ENCODE measurements around the gene HPCAL1. TPM values are rescaled to one million over a fixed set of nuclear protein-coding genes. Genes with fewer than 3 reads are reported as not detected.
A peak's percentile ranks its signal among the peaks of the same experiment; 100 is the strongest.

The HPCAL1 gene
- total and polyA plus RNA-seq, 2 experiments from 2014 or later, result 8.3 to 25.4 TPM

DNA sequence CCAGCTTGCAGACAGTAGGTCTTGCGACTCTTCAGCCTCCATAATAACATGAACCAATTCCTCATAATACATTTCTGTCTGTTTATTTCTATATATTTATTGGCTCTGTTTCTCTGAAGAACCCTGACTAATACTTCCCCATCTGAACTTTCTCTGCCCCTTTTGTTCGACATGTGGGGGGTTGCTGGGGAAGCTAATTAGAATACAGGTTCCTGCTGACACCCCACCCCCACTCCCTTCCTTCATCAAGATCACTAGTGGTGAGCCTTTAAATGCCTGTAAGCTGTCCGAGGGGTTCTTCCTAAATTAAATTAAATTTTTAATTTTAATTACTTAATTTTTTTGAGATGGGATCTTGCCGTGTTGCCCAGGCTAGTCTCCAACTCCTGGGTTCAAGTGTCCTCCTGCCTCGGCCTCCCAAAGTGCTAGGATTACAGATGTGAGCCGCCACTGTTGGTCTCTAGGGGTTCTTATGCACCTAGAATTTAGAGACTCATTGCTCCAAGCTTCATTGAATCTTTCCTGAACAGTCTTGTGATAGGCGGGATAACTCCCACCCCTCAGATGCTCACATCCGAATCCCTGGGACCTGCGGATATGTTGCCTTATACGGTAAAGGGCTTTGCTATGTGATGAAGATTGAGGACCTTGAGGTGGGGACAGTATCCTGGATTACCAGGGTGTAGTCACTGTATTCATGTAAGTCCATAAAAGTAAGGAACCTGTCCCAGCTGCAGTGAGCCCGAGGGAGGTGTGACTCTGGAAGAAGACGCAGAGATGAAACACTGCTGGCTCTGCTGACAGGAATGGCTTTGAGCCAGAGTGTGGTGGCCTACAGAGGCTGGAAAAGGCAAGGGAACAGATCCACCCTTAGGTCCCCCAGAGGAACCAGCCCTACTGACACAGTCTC, 26.2 kb downstream of the HPCAL1 start (continued):
- TF ChIP-seq CREB1 (CRISPR knock-in tag; IDR thresholded peaks at IDR 0.05; ENCODE audit: low read depth) (no peak), ZNF114 (CRISPR knock-in tag; IDR thresholded peaks at IDR 0.05) (no peak), EZH2 (IDR thresholded peaks at IDR 0.05; ENCODE audit: low read depth, unreplicated experiment) (no peak), POLR2AphosphoS5 (IDR thresholded peaks at IDR 0.05; ENCODE audit: low read depth) (no peak), ZNF331 (CRISPR knock-in tag; IDR thresholded peaks at IDR 0.05; ENCODE audit: low read depth) (no peak), JUNB (IDR thresholded peaks at IDR 0.05; ENCODE audit: unreplicated experiment) (no peak), NANOG (IDR thresholded peaks at IDR 0.05; ENCODE audit: borderline replicate concordance) (no peak), EZH2phosphoT487 (IDR thresholded peaks at IDR 0.05; ENCODE audit: unreplicated experiment) (no peak)
- TF ChIP-seq, protein P1, sequence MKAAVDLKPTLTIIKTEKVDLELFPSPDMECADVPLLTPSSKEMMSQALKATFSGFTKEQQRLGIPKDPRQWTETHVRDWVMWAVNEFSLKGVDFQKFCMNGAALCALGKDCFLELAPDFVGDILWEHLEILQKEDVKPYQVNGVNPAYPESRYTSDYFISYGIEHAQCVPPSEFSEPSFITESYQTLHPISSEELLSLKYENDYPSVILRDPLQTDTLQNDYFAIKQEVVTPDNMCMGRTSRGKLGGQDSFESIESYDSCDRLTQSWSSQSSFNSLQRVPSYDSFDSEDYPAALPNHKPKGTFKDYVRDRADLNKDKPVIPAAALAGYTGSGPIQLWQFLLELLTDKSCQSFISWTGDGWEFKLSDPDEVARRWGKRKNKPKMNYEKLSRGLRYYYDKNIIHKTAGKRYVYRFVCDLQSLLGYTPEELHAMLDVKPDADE (IDR thresholded peaks at IDR 0.05), result no peak
- TF ChIP-seq, protein P2, sequence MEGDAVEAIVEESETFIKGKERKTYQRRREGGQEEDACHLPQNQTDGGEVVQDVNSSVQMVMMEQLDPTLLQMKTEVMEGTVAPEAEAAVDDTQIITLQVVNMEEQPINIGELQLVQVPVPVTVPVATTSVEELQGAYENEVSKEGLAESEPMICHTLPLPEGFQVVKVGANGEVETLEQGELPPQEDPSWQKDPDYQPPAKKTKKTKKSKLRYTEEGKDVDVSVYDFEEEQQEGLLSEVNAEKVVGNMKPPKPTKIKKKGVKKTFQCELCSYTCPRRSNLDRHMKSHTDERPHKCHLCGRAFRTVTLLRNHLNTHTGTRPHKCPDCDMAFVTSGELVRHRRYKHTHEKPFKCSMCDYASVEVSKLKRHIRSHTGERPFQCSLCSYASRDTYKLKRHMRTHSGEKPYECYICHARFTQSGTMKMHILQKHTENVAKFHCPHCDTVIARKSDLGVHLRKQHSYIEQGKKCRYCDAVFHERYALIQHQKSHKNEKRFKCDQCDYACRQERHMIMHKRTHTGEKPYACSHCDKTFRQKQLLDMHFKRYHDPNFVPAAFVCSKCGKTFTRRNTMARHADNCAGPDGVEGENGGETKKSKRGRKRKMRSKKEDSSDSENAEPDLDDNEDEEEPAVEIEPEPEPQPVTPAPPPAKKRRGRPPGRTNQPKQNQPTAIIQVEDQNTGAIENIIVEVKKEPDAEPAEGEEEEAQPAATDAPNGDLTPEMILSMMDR (conservative IDR thresholded peaks at IDR 0.05; ENCODE audit: low read depth in 2 of 2), result no peak

DNA sequence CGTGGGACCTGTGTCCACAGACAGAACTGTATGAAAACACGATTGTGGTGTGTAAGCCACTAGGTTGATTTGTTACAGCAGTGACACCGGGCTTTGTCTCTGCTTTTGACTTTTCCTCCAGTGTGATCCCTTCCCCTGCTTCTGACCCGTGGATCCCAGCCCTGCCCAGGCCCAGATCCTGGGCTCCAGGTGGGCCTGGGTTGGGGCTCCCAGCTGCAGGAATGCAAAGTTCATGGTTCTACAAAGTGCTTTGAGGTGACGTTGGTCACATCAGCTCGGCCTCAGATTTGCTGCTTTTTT, 26.8 kb downstream of the HPCAL1 start:
- H3K36me3 ChIP-seq (ENCODE audit: insufficient read depth), result no peaks in the 10 kb centered on the region
- peaks cover 39% of the 10 kb centered on the region; the same call in 1 of the 2 replicates for H3K4me1 ChIP-seq (ENCODE audit: insufficient read depth)
- H3F3A ChIP-seq (replicated peaks; ENCODE audit: low read depth), result no peaks in the 10 kb centered on the region
- H3K4me1 Mint-ChIP-seq, result peaks cover 85% of the 10 kb centered on the region
- H3K27ac ChIP-seq (ENCODE audit: low read depth), result peak overlapping the region; percentile 2; the same call in 1 of the 2 replicates
- H3K27me3 Mint-ChIP-seq (ENCODE audit: insufficient read depth, low read depth, poor library complexity), result peaks cover 4% of the 10 kb centered on the region
- H3K4me3 ChIP-seq, result no peak overlapping the region
- no peaks in the 10 kb centered on the region for H3K27me3 ChIP-seq (ENCODE audit: insufficient read depth)
- peak overlapping the region; percentile 38; the same call in 1 of the 2 replicates for H3K27ac Mint-ChIP-seq
- no peak overlapping the region for H2AFZ ChIP-seq
- H3K79me2 ChIP-seq (replicated peaks; ENCODE audit: insufficient read depth), result peaks cover 4% of the 10 kb centered on the region; the same call in 1 of the 2 replicates
- DNase-seq (ENCODE audit: low spot score) (no peak), ATAC-seq (no peak)
- H3K9me3 Mint-ChIP-seq, result no peaks in the 10 kb centered on the region
- no peaks in the 10 kb centered on the region for H3K9me2 ChIP-seq (ENCODE audit: insufficient read depth)
- no peaks in the 10 kb centered on the region for H3K36me3 Mint-ChIP-seq (ENCODE audit: low read depth)
- H3K4me2 ChIP-seq, result no peak overlapping the region
- no peak overlapping the region; the same call in 2 of the 3 replicates for H3K4me3 Mint-ChIP-seq
- no peaks in the 10 kb centered on the region for H4K20me1 ChIP-seq (replicated peaks; ENCODE audit: insufficient read depth)
- no peak for TF ChIP-seq CREB1 (CRISPR knock-in tag; IDR thresholded peaks at IDR 0.05; ENCODE audit: low read depth)
- TF ChIP-seq ZNF114 (CRISPR knock-in tag; IDR thresholded peaks at IDR 0.05), result no peak
- TF ChIP-seq, protein P2 (conservative IDR thresholded peaks at IDR 0.05; ENCODE audit: low read depth in 2 of 2), result no peak
- no peak for TF ChIP-seq NANOG (IDR thresholded peaks at IDR 0.05; ENCODE audit: borderline replicate concordance)
- TF ChIP-seq EZH2 (IDR thresholded peaks at IDR 0.05; ENCODE audit: low read depth, unreplicated experiment), result no peak
- TF ChIP-seq EZH2phosphoT487 (IDR thresholded peaks at IDR 0.05; ENCODE audit: unreplicated experiment), result no peak
- no peak for TF ChIP-seq POLR2AphosphoS5 (IDR thresholded peaks at IDR 0.05; ENCODE audit: low read depth)
- no peak for TF ChIP-seq ZNF331 (CRISPR knock-in tag; IDR thresholded peaks at IDR 0.05; ENCODE audit: low read depth)
- TF ChIP-seq, protein P1 (IDR thresholded peaks at IDR 0.05), result no peak
- TF ChIP-seq, protein P3, sequence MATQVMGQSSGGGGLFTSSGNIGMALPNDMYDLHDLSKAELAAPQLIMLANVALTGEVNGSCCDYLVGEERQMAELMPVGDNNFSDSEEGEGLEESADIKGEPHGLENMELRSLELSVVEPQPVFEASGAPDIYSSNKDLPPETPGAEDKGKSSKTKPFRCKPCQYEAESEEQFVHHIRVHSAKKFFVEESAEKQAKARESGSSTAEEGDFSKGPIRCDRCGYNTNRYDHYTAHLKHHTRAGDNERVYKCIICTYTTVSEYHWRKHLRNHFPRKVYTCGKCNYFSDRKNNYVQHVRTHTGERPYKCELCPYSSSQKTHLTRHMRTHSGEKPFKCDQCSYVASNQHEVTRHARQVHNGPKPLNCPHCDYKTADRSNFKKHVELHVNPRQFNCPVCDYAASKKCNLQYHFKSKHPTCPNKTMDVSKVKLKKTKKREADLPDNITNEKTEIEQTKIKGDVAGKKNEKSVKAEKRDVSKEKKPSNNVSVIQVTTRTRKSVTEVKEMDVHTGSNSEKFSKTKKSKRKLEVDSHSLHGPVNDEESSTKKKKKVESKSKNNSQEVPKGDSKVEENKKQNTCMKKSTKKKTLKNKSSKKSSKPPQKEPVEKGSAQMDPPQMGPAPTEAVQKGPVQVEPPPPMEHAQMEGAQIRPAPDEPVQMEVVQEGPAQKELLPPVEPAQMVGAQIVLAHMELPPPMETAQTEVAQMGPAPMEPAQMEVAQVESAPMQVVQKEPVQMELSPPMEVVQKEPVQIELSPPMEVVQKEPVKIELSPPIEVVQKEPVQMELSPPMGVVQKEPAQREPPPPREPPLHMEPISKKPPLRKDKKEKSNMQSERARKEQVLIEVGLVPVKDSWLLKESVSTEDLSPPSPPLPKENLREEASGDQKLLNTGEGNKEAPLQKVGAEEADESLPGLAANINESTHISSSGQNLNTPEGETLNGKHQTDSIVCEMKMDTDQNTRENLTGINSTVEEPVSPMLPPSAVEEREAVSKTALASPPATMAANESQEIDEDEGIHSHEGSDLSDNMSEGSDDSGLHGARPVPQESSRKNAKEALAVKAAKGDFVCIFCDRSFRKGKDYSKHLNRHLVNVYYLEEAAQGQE (IDR thresholded peaks at IDR 0.05; ENCODE audit: unreplicated experiment), result no peak
- TF ChIP-seq JUNB (IDR thresholded peaks at IDR 0.05; ENCODE audit: unreplicated experiment), result no peak

Measured in GM23338 (cell line).